MM.1S (cell line): ENCODE measurements around the gene EXOC4.

Experiments
- DNase-seq: peaks from one replicate; pipeline ENCODE4 v3.0.0-alpha.2; 2015
- H2AFZ ChIP-seq: fragments of 300-600 bp; sonication (generic); 2 replicates; pipeline ENCODE4 v1.6.0; 2016; ENCODE audit warnings: antibody characterized with exemption, low read length
- H3F3A ChIP-seq: fragments of 300-600 bp; sonication (generic); 2 replicates; pipeline ENCODE4 v1.6.1; 2016; ENCODE audit warnings: mild to moderate bottlenecking, antibody characterized with exemption, low read length, moderate library complexity, mixed read lengths; ENCODE audit not compliant: insufficient read depth
- H3K27ac ChIP-seq: fragments of 300-600 bp; sonication (generic); 2 replicates; pipeline ENCODE4 v1.5.1; 2016; ENCODE audit warnings: mild to moderate bottlenecking, low read length
- H3K27me3 ChIP-seq: fragments of 300-600 bp; sonication (generic); replicated peaks from 2 replicates; pipeline ENCODE4 v1.6.0; 2016; ENCODE audit warnings: low read length; ENCODE audit not compliant: insufficient read depth
- H3K36me3 ChIP-seq: fragments of 300-600 bp; sonication (generic); replicated peaks from 2 replicates; pipeline ENCODE4 v1.6.1; 2016; ENCODE audit warnings: mild to moderate bottlenecking, low read length, mixed read lengths; ENCODE audit not compliant: insufficient read depth
- H3K4me1 ChIP-seq: fragments of 300-600 bp; sonication (generic); 2 replicates; pipeline ENCODE4 v1.6.1; 2016; ENCODE audit warnings: low read length, mixed read lengths
- H3K4me2 ChIP-seq: fragments of 300-600 bp; sonication (generic); 2 replicates; pipeline ENCODE4 v1.6.0; 2016; ENCODE audit warnings: low read depth, low read length
- H3K4me3 ChIP-seq: fragments of 300-600 bp; sonication (generic); 2 replicates; pipeline ENCODE4 v1.5.1; 2016; ENCODE audit warnings: low read length, mixed read lengths
- H3K79me2 ChIP-seq: fragments of 300-600 bp; sonication (generic); 2 replicates; pipeline ENCODE4 v1.6.1; 2016; ENCODE audit warnings: mixed run types, low read length, mixed read lengths
- H3K9ac ChIP-seq: fragments of 300-600 bp; sonication (generic); 2 replicates; pipeline ENCODE4 v1.6.1; 2016; ENCODE audit warnings: low read length, mixed read lengths
- H3K9me2 ChIP-seq: fragments of 300-600 bp; sonication (generic); replicated peaks from 2 replicates; pipeline ENCODE4 v1.6.1; 2016; ENCODE audit warnings: mild to moderate bottlenecking, low read length, mixed read lengths; ENCODE audit not compliant: insufficient read depth
- H3K9me3 ChIP-seq: fragments of 300-600 bp; sonication (generic); replicated peaks from 2 replicates; pipeline ENCODE4 v1.6.1; 2016; ENCODE audit warnings: mild to moderate bottlenecking, low read length, mixed read lengths; ENCODE audit not compliant: insufficient read depth
- H4K20me1 ChIP-seq: fragments of 300-600 bp; sonication (generic); 2 replicates; pipeline ENCODE4 v1.6.1; 2016; ENCODE audit warnings: mild to moderate bottlenecking, low read length, moderate library complexity, mixed read lengths; ENCODE audit not compliant: insufficient read depth
- CTCF ChIP-seq: fragments of 300-600 bp; sonication (generic); IDR thresholded peaks from 2 replicates; pipeline ENCODE4 v1.5.1; 2016; ENCODE audit warnings: antibody characterized with exemption, low read length, mixed read lengths
- EZH2 ChIP-seq: fragments of 300-600 bp; sonication (generic); optimal IDR thresholded peaks from 2 replicates; pipeline ENCODE3; 2017; ENCODE audit warnings: low read depth, mild to moderate bottlenecking, antibody characterized with exemption, low read length, mixed read lengths
- EZH2phosphoT487 ChIP-seq: fragments of 300-600 bp; sonication (generic); IDR thresholded peaks from 2 replicates; pipeline ENCODE4 v1.6.1; 2018; ENCODE audit warnings: antibody characterized with exemption, low read length

Gene EXOC4

GRCh38 chr7:133372337-133372736, 119.5 kb downstream of the EXOC4 start:
- DNase-seq, result no peak
- no peaks in the 10 kb centered on the region; the same call in 1 of the 2 replicates for H3K36me3 ChIP-seq
- H3F3A ChIP-seq, result no peaks in the 10 kb centered on the region
- no peak overlapping the region for H3K4me3 ChIP-seq
- no peaks in the 10 kb centered on the region for H4K20me1 ChIP-seq
- H3K9ac ChIP-seq, result no peak overlapping the region
- no peak overlapping the region for H2AFZ ChIP-seq
- H3K4me2 ChIP-seq, result no peak overlapping the region
- TF ChIP-seq CTCF (no peak), EZH2phosphoT487 (no peak), EZH2 (no peak)
- no peaks in the 10 kb centered on the region for H3K27me3 ChIP-seq
- peaks cover 22% of the 10 kb centered on the region for H3K4me1 ChIP-seq
- no peaks in the 10 kb centered on the region for H3K79me2 ChIP-seq
- no peak overlapping the region for H3K27ac ChIP-seq
- no peaks in the 10 kb centered on the region for H3K9me3 ChIP-seq
- no peaks in the 10 kb centered on the region for H3K9me2 ChIP-seq

- H2AFZ ChIP-seq, result no peak overlapping the region
- no peaks in the 10 kb centered on the region for H3K27me3 ChIP-seq
- TF ChIP-seq CTCF (no peak), EZH2 (no peak), EZH2phosphoT487 (no peak)
- 0 out of 2 replicates have a peak overlapping the region, but pooled peaks have one; percentile 2 for H3K27ac ChIP-seq
- H3F3A ChIP-seq, result no peaks in the 10 kb centered on the region
- H4K20me1 ChIP-seq, result no peaks in the 10 kb centered on the region
- no peaks in the 10 kb centered on the region; the same call in 1 of the 2 replicates for H3K36me3 ChIP-seq
- H3K9me3 ChIP-seq, result no peaks in the 10 kb centered on the region
- H3K9me2 ChIP-seq, result no peaks in the 10 kb centered on the region
- no peak overlapping the region for H3K4me3 ChIP-seq
- no peak overlapping the region for H3K9ac ChIP-seq
- no peaks in the 10 kb centered on the region for H3K79me2 ChIP-seq
- DNase-seq, result peak; percentile 42
- peaks cover 25% of the 10 kb centered on the region for H3K4me1 ChIP-seq
- H3K4me2 ChIP-seq, result no peak overlapping the region
Measured at GRCh38 chr7:133376514-133376913, 123.6 kb downstream of the EXOC4 start.

- Histone ChIP-seq H3K4me2 (no peak overlapping the region), H3K36me3 (no peaks in the 10 kb centered on the region), H2AFZ (no peak overlapping the region), H3K27ac (no peak overlapping the region), H3K27me3 (no peaks in the 10 kb centered on the region), H3K4me1 (peaks cover 13% of the 10 kb centered on the region; the same call in 1 of the 2 replicates), H3F3A (no peaks in the 10 kb centered on the region), H3K9me2 (no peaks in the 10 kb centered on the region), H4K20me1 (no peaks in the 10 kb centered on the region), H3K9me3 (no peaks in the 10 kb centered on the region), H3K9ac (no peak overlapping the region), H3K79me2 (peaks cover 8% of the 10 kb centered on the region; the same call in 1 of the 2 replicates), H3K4me3 (no peak overlapping the region)
- DNase-seq, result no peak
- TF ChIP-seq CTCF, result no peak
- no peak for TF ChIP-seq EZH2phosphoT487
- TF ChIP-seq EZH2, result no peak
Measured at GRCh38 chr7:133381965-133382364, 129.1 kb downstream of the EXOC4 start.
